Stimulated activated naive CD4-positive, alpha-beta T cell (primary cell): ENCODE results near the gene SECISBP2L.

Source experiments
- DNase-seq, 6 experiments: peaks; one replicate each; lab custom pipeline; 2025; lab: John Stamatoyannopoulos, UW

SECISBP2L gene

GRCh38 chr15:48963524-48964113, 82.6 kb downstream of the SECISBP2L start, which contains the start of gene SHC4:
Gene SHC4, minus strand, starts transcription at chr15:48963919. Its CDS starts 904 bp downstream, at chr15:48963015.
- peak in 3 of 6 experiments; percentile 2 to 17 (median 10) for DNase-seq

- DNase-seq: peak in 2 of 6 experiments; percentile 2 to 17
Observed at GRCh38 chr15:48962662-48963523, 83.4 kb downstream of the SECISBP2L start.

- no peak for DNase-seq
Observed at GRCh38 chr15:48955967-48956366, 90.3 kb downstream of the SECISBP2L start.

DNA sequence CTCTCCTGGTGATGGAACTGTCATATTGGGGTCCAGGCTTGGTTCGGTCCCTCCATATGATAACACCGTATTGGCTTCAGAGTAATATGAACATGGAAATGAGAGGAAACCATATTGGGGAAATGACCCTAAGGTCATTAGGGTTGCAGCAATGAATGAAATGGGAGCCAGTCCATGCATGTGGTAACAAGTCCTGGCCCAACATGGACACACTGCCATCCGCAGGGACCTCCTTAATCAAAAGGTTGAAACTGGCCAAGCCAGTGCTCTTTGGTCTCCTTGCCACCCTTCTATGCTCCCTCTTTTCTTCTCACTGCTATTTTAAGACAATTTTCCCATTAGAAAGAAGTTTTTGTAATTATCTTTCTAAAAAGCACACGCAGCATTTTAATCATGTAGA, 90.9 kb downstream of the SECISBP2L start:
- DNase-seq: no peak

- no peak for DNase-seq
Observed at GRCh38 chr15:48954538-48954937, 91.7 kb downstream of the SECISBP2L start.

- no peak for DNase-seq
Observed at GRCh38 chr15:48946840-48947187, 99.4 kb downstream of the SECISBP2L start.

DNA sequence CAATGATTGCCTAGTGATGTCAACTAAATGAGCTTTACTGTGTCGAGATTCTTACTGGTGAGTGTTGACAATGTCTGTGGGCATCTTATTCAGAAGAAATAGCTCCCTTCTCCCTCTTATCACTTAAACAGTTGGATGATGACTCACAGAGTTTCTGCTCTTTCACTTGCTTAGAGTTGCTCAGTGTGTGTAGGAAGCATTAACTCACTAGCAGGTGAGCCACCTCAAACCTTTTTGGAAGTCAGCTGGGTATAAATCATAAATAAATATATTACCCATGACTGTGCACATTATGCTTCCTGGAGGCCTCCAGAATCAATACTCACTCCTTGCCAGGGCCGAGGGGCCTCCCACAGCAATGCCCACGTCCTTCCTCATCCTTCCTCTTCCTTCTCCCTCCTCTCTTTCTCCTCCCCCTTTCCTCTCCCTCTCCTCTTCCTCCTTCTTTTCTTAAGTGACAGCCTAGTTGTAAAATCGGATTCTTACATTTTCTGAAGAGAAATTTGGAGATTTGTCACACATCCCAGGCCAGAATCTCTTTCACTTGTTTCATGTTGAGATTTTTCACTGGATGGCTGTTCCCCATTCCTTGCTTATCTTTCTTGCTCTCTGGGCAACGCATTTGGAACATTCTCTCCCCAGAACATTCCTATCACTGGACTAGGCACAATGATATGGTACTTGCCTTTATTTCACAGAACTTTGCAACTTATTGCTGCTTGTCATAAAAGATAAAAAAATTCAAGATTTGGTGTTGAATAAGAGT, 100.0 kb downstream of the SECISBP2L start:
- DNase-seq: no peak

DNA sequence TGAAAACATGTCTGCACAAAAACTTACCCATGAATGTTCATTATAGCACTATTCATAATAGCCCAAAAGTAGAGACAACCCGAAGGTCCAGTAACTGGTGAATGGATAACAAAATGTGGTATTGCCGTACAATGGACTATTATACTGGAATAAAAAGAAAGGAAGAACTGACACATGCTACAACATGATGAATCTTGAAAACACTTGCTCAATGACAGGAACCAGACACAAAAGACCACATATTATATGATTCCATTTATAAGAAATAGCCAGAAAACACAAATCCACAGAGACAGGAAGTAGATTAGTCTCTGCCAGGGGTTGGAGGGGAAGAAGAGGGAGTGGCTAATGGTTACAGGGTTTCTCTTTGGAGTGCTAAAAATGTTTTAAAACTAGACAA, 100.9 kb downstream of the SECISBP2L start:
- DNase-seq: no peak

DNA sequence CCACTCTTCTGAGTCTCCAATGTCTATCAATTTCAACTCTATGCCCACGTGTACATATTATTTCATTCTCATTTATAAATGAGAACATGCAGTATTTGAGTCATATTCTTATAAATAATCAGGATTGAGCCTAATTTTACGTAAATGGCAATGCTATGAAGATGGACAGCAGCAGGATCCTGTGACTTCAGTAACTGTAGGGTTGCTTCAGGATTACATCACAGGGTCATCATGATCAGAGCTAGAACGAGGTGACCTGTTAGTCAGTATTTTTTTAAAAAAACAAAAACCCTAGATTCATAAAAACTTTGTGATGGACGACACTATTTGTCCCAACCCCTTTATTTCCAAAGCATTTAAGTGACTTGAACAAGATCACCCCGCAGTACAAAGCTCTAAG, 104.3 kb downstream of the SECISBP2L start:
- no peak for DNase-seq

DNA sequence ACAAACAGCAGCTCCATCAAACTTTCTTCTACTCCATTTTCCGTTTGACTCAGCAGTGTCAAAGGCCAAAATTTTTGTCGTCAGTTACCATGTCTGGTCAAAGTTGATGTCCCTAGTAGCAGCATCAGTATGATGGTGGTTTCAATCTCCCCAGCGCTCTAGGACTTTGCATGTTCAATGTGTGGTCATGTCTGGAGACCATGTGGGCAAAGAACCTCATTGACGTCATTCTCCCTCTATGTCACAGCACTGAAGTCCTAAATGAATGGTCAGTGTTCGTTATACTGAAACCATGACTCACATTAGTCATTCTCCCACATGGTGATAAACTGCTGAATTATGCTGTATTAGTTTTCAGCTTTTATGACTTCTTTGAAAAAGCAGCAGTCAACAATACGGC, 105.7 kb downstream of the SECISBP2L start:
- no peak for DNase-seq

GRCh38 chr15:48939648-48940047, 106.6 kb downstream of the SECISBP2L start:
- DNase-seq: no peak
